ENCODE data around the gene TRIM46.
"Not testable (repeated sequence)": the region's sequence is repeated elsewhere in the genome, so short reads cannot be mapped to it uniquely, and the experiment has no call there.

TRIM46 gene

GRCh38 chr1:155208541-155209311, 35.1 kb downstream of the TRIM46 start, which contains the start of gene MTX1:
Gene MTX1 (plus strand): TSS chr1:155208695. CDS start chr1:155208805, 110 bp downstream.
- Histone ChIP-seq H3K4me3 (IDR thresholded peaks at IDR 0.05; ENCODE audit: insufficient read depth, low read depth, low read length) (peak within 1 kb of the TSS; percentile 99), H4K20me1 (ENCODE audit: insufficient read depth) (no peaks in the 10 kb centered on the region), H3K9ac (peak within 1 kb of the TSS; percentile 99), H3K4me1 (ENCODE audit: low read depth, poor library complexity, severe bottlenecking) (peaks cover 29% of the 10 kb centered on the region), H3K27me3 (ENCODE audit: insufficient read depth, low read depth) (no peaks in the 10 kb centered on the region), H3K79me2 (ENCODE audit: insufficient read depth, low read depth) (0 out of 2 replicates have a peak, but pooled peaks cover 5% of the 10 kb centered on the region), H2AFZ (ENCODE audit: low read depth) (peak within 1 kb of the TSS; percentile 79), H3K36me3 (ENCODE audit: insufficient read depth) (no peaks in the 10 kb centered on the region), H3K4me2 (peak within 1 kb of the TSS; percentile 99), H3K27ac (peak within 1 kb of the TSS; percentile 95)
- TF ChIP-seq CTCF (conservative IDR thresholded peaks at IDR 0.05; ENCODE audit: low read depth, low read length): no peak

GRCh38 chr1:155209312-155209721, 35.7 kb downstream of the TRIM46 start:
- Histone ChIP-seq H3K9ac (peak overlapping the region; percentile 99), H3K4me2 (peak overlapping the region; percentile 99), H3K79me2 (ENCODE audit: insufficient read depth, low read depth) (0 out of 2 replicates have a peak, but pooled peaks cover 5% of the 10 kb centered on the region), H3K4me1 (ENCODE audit: low read depth, poor library complexity, severe bottlenecking) (peaks cover 29% of the 10 kb centered on the region), H3K4me3 (IDR thresholded peaks at IDR 0.05; ENCODE audit: insufficient read depth, low read depth, low read length) (peak overlapping the region; percentile 99), H2AFZ (ENCODE audit: low read depth) (peak overlapping the region; percentile 79), H4K20me1 (ENCODE audit: insufficient read depth) (no peaks in the 10 kb centered on the region), H3K36me3 (ENCODE audit: insufficient read depth) (no peaks in the 10 kb centered on the region), H3K27me3 (ENCODE audit: insufficient read depth, low read depth) (no peaks in the 10 kb centered on the region), H3K27ac (peak overlapping the region; percentile 95)
- 0 out of 2 replicates have a peak, but pooled peaks have one; percentile 32 for TF ChIP-seq CTCF (conservative IDR thresholded peaks at IDR 0.05; ENCODE audit: low read depth, low read length)

GRCh38 chr1:155210314-155211104, 36.9 kb downstream of the TRIM46 start:
- H3K36me3 ChIP-seq (ENCODE audit: insufficient read depth): no peaks in the 10 kb centered on the region
- peaks cover 29% of the 10 kb centered on the region for H3K4me1 ChIP-seq (ENCODE audit: low read depth, poor library complexity, severe bottlenecking)
- no peak overlapping the region; the same call in 1 of the 2 replicates for H3K27ac ChIP-seq
- no peak overlapping the region for H3K4me3 ChIP-seq (IDR thresholded peaks at IDR 0.05; ENCODE audit: insufficient read depth, low read depth, low read length)
- peak overlapping the region; percentile 99; the same call in 1 of the 2 replicates for H3K4me2 ChIP-seq
- H4K20me1 ChIP-seq (ENCODE audit: insufficient read depth): no peaks in the 10 kb centered on the region
- no peak overlapping the region for H2AFZ ChIP-seq (ENCODE audit: low read depth)
- H3K79me2 ChIP-seq (ENCODE audit: insufficient read depth, low read depth): 0 out of 2 replicates have a peak, but pooled peaks cover 5% of the 10 kb centered on the region
- no peaks in the 10 kb centered on the region for H3K27me3 ChIP-seq (ENCODE audit: insufficient read depth, low read depth)
- TF ChIP-seq CTCF (conservative IDR thresholded peaks at IDR 0.05; ENCODE audit: low read depth, low read length): no peak
- H3K9ac ChIP-seq: no peak overlapping the region

DNA sequence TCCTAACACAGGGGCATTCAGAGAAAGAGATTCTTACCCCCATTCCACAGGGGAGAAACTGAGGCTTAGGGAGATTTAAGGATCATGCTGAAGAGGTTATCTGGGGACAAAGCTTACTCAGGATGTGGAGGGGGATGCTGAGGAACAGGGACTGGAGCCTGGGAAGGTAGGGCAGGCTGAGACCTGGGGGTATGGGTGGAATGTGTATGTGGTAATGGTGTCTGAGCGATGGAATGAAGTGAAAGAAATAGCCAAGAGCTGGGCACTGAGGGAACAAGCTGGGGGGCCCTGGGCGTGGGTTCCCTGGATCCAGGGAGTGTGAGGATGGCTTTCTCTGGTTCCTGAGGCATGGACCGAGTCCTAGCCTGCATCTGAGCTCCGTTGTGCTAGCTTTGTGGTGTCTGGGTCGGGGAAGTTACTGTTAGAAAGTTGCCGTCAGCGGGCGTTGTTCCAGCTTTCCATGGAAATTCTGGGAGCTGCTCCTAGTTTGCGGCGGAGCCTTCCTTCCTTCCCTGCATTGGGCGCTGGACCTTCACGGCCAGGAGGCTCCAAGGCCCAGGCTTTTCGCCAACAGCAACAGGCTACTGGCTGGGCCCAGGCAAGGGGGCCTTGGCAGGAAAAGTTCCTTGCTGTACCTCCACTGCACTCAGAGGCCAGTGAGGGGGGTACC, 37.9 kb downstream of the TRIM46 start:
- not testable (repeated sequence) for H3K9ac ChIP-seq; H3K36me3 ChIP-seq (ENCODE audit: insufficient read depth); H3K4me3 ChIP-seq (IDR thresholded peaks at IDR 0.05; ENCODE audit: insufficient read depth, low read depth, low read length); H4K20me1 ChIP-seq (ENCODE audit: insufficient read depth); H3K27ac ChIP-seq; H3K4me2 ChIP-seq; H2AFZ ChIP-seq (ENCODE audit: low read depth); H3K79me2 ChIP-seq (ENCODE audit: insufficient read depth, low read depth); H3K27me3 ChIP-seq (ENCODE audit: insufficient read depth, low read depth)
- peaks cover 27% of the 10 kb centered on the region for H3K4me1 ChIP-seq (ENCODE audit: low read depth, poor library complexity, severe bottlenecking)

DNA sequence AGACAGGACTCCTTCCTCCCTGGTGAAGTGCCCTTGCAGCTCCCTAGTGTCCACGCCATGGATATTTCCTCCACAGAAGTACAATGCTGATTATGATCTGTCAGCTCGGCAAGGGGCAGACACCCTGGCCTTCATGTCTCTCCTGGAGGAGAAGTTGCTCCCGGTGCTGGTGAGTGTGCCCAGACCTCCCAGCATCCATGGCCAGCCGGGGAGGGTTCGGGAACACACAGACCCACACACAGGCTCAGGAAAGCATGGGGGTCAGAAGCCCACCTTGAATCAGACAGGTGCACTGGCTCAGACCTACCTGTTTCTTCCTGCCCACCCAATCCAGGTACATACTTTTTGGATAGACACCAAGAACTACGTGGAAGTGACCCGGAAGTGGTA, 38.4 kb downstream of the TRIM46 start:
- H3K9ac ChIP-seq; H3K79me2 ChIP-seq (ENCODE audit: insufficient read depth, low read depth); H3K4me3 ChIP-seq (IDR thresholded peaks at IDR 0.05; ENCODE audit: insufficient read depth, low read depth, low read length): not testable (repeated sequence)

DNA sequence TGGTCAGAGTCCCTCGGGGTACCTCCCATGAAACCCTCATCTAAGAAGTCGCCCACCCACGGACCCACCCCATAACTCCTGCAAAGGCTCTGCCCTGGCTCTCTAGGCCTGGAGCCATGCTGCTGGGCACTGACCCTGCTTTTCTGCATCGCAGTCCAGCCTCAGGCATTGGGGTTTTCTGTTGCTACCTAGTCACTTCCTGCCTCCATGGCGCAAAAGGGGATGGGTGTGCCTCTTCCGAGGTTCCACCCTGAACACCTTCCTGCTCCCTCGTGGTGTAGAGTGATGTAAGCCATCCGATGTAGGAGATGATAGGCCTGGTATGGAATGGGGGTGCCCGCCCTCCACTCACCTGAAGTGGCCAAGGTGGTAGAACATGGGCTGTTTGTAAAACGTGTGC, 41.1 kb downstream of the TRIM46 start:
- H4K20me1 ChIP-seq (ENCODE audit: insufficient read depth); H3K9ac ChIP-seq; H3K27me3 ChIP-seq (ENCODE audit: insufficient read depth, low read depth): not testable (repeated sequence)

More for the DNA sequence above, 38.4 kb downstream of the TRIM46 start:
- not testable (repeated sequence) for H3K4me2 ChIP-seq; H3K36me3 ChIP-seq (ENCODE audit: insufficient read depth); H4K20me1 ChIP-seq (ENCODE audit: insufficient read depth); H3K27ac ChIP-seq; H3K27me3 ChIP-seq (ENCODE audit: insufficient read depth, low read depth); H2AFZ ChIP-seq (ENCODE audit: low read depth)
- peaks cover 22% of the 10 kb centered on the region for H3K4me1 ChIP-seq (ENCODE audit: low read depth, poor library complexity, severe bottlenecking)

More for the DNA sequence above, 41.1 kb downstream of the TRIM46 start:
- H2AFZ ChIP-seq (ENCODE audit: low read depth); H3K4me1 ChIP-seq (ENCODE audit: low read depth, poor library complexity, severe bottlenecking); H3K4me2 ChIP-seq; H3K4me3 ChIP-seq (IDR thresholded peaks at IDR 0.05; ENCODE audit: insufficient read depth, low read depth, low read length); H3K79me2 ChIP-seq (ENCODE audit: insufficient read depth, low read depth); H3K27ac ChIP-seq; H3K36me3 ChIP-seq (ENCODE audit: insufficient read depth): not testable (repeated sequence)
